Mesodermal cell (in vitro differentiated cells): ENCODE measurements around the gene PIK3CB.
"Not testable (repeated sequence)": the region's sequence is repeated elsewhere in the genome, so short reads cannot be mapped to it uniquely, and the experiment has no call there.

Experiments used
- H3K27ac ChIP-seq: 2 replicates; pipeline ENCODE4 v1.7.0; 2013; ENCODE audit warnings: mild to moderate bottlenecking, low read depth, low read length, moderate library complexity; ENCODE audit not compliant: severe bottlenecking
- H3K36me3 ChIP-seq: 2 replicates; pipeline ENCODE4 v1.7.1; 2013; ENCODE audit warnings: mild to moderate bottlenecking, low read length, moderate library complexity; ENCODE audit not compliant: control insufficient read depth, insufficient read depth
- H3K4me1 ChIP-seq: one replicate; pipeline ENCODE4 v1.7.1; 2013; ENCODE audit warnings: mild to moderate bottlenecking, low read length; ENCODE audit not compliant: insufficient read depth, control insufficient read depth, poor library complexity, severe bottlenecking
- H3K4me3 ChIP-seq: 2 replicates; pipeline ENCODE4 v1.7.0; 2013; ENCODE audit warnings: low read length, control low read depth, mild to moderate bottlenecking; ENCODE audit not compliant: insufficient read depth, poor library complexity, severe bottlenecking; ENCODE audit errors: extremely low read depth
- H3K9me3 ChIP-seq: 2 replicates; pipeline ENCODE4 v1.7.1; 2013; ENCODE audit warnings: mild to moderate bottlenecking, low read length, moderate library complexity; ENCODE audit not compliant: control insufficient read depth
- WGBS, 2 experiments: methylation state at CpG; one replicate each; pipeline ENCODE4 v1.1.5; 2013; ENCODE audit warnings: missing lambda C conversion rate in 2 of 2; ENCODE audit not compliant: insufficient coverage in 2 of 2; 5-methylcytosine and 5-hydroxymethylcytosine counted together

The PIK3CB gene

GRCh38 chr3:138609898-138610266 lies 224.8 kb downstream of the PIK3CB start:
- Histone ChIP-seq H3K27ac (no peak overlapping the region), H3K4me3 (no peak overlapping the region), H3K9me3 (no peaks in the 10 kb centered on the region), H3K4me1 (no peaks in the 10 kb centered on the region), H3K36me3 (no peaks in the 10 kb centered on the region)
- WGBS, 2 experiments = 72 to 88% methylated on average over 1 to 4 of the region's 6 CpGs

- H3K4me3 ChIP-seq = peak within 1 kb of the TSS; percentile 58
- H3K27ac ChIP-seq = peak within 1 kb of the TSS; percentile 74
- H3K36me3 ChIP-seq = no peaks in the 10 kb centered on the region
- no peaks in the 10 kb centered on the region for H3K4me1 ChIP-seq
- WGBS, 2 experiments = 4% methylated on average over 49 to 57 of the region's 68 CpGs
- no peaks in the 10 kb centered on the region for H3K9me3 ChIP-seq
These were observed 226.2 kb downstream of the PIK3CB start, which contains the start of gene FAIM for GRCh38 chr3:138608322-138609135. TSS of gene FAIM (plus strand) at chr3:138608771. CDS start at chr3:138619727, 10,956 bp downstream.

- H3K9me3 ChIP-seq, H3K27ac ChIP-seq, H3K4me3 ChIP-seq, H3K4me1 ChIP-seq, H3K36me3 ChIP-seq: not testable (repeated sequence)
- WGBS, 2 experiments = 95 to 100% methylated on average over 3 of the region's 5 CpGs
These were observed 230.6 kb downstream of the PIK3CB start for GRCh38 chr3:138604106-138604595.
